Stomach (tissue), 4 donors: ENCODE measurements around the gene TRMU.

Source experiments
- CTCF ChIP-seq, 7 experiments: fragments of 450-650 bp in 4 of 7; fragments of 200-600 bp in 3 of 7; sonication (generic) in 3 of 7; IDR thresholded peaks; one replicate each; pipeline ENCODE4 v1.5.1; 2016 to 2019; ENCODE audit warnings: antibody characterized with exemption in 7 of 7, control low read depth in 2 of 7, mild to moderate bottlenecking in 1 of 7
- POLR2A ChIP-seq, 4 donors: fragments of 450-650 bp; IDR thresholded peaks; one replicate each; pipeline ENCODE4 v1.6.1; 2016; ENCODE audit warnings: antibody characterized with exemption in 4 of 4, control low read depth in 2 of 4, mild to moderate bottlenecking in 1 of 4, moderate library complexity in 1 of 4
- POLR2AphosphoS5 ChIP-seq, 3 donors: sonication (generic); formaldehyde crosslinking; IDR thresholded peaks; one replicate each; pipeline ENCODE4 v1.6.1; 2016; ENCODE audit warnings: antibody characterized with exemption in 3 of 3

GRCh38 chr22:46366327-46366731 is 30.8 kb downstream of the TRMU start:
- no peak for TF ChIP-seq POLR2AphosphoS5 (IDR thresholded peaks at IDR 0.05)
- no peak for TF ChIP-seq CTCF (IDR thresholded peaks at IDR 0.05)
- TF ChIP-seq POLR2A (IDR thresholded peaks at IDR 0.05) = no peak
